Measurements from ENCODE around the gene DPP3.

The DPP3 gene

DNA sequence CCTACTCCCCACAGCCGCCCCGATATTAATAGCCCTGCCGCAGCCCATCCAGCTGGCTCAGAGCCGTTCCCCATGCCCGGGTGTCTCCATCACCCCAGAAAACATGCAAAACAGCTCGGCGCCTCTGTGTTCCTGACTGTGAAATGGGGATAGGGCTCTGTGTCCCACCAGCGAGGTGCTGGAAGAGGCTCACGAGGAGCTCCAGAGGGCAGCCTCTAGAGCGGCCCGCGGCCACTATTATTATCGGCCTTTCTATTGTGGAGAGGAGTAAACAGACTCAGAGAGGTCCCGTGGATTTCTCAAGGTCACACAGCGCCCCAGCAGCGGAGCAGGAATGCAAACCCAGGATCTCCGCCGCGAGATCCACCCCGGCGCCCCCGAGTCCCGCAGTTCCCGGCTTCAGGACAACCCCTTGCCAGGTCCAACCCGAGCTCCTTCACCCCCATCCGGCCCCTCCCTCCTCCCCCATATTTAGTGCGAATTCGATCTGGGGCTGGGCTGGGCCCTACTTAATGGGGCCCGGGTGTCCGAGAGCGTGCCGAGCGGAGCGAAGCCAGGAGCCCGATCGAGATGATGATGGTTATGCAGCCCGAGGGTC is 66.2 kb downstream of the DPP3 start, which contains the start of gene ACTN3 (continued):
- TF ChIP-seq, protein P1, sequence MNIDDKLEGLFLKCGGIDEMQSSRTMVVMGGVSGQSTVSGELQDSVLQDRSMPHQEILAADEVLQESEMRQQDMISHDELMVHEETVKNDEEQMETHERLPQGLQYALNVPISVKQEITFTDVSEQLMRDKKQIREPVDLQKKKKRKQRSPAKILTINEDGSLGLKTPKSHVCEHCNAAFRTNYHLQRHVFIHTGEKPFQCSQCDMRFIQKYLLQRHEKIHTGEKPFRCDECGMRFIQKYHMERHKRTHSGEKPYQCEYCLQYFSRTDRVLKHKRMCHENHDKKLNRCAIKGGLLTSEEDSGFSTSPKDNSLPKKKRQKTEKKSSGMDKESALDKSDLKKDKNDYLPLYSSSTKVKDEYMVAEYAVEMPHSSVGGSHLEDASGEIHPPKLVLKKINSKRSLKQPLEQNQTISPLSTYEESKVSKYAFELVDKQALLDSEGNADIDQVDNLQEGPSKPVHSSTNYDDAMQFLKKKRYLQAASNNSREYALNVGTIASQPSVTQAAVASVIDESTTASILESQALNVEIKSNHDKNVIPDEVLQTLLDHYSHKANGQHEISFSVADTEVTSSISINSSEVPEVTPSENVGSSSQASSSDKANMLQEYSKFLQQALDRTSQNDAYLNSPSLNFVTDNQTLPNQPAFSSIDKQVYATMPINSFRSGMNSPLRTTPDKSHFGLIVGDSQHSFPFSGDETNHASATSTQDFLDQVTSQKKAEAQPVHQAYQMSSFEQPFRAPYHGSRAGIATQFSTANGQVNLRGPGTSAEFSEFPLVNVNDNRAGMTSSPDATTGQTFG (tag by site-specific recombination; IDR thresholded peaks at IDR 0.05; ENCODE audit: borderline replicate concordance): no peak
- TF ChIP-seq ZNF121 (tag by site-specific recombination; IDR thresholded peaks at IDR 0.05) (no peak), ZNF768 (tag by site-specific recombination; IDR thresholded peaks at IDR 0.05) (peak; percentile 84), ZNF174 (tag by site-specific recombination; IDR thresholded peaks at IDR 0.05) (no peak), ZNF184 (tag by site-specific recombination; IDR thresholded peaks at IDR 0.05) (no peak), ZBTB8A (tag by site-specific recombination; IDR thresholded peaks at IDR 0.05) (no peak), BCL11B (tag by site-specific recombination; IDR thresholded peaks at IDR 0.05; ENCODE audit: low read depth) (no peak), ZNF146 (tag by site-specific recombination; IDR thresholded peaks at IDR 0.05) (no peak), SALL2 (tag by site-specific recombination; IDR thresholded peaks at IDR 0.05; ENCODE audit: borderline replicate concordance) (no peak), REPIN1 (tag by site-specific recombination; IDR thresholded peaks at IDR 0.05; ENCODE audit: low read depth) (no peak), ZNF10 (tag by site-specific recombination; IDR thresholded peaks at IDR 0.05) (no peak), ZSCAN16 (tag by site-specific recombination; IDR thresholded peaks at IDR 0.05) (no peak), ZNF155 (tag by site-specific recombination; IDR thresholded peaks at IDR 0.05) (no peak)
- TF ChIP-seq, protein P2, sequence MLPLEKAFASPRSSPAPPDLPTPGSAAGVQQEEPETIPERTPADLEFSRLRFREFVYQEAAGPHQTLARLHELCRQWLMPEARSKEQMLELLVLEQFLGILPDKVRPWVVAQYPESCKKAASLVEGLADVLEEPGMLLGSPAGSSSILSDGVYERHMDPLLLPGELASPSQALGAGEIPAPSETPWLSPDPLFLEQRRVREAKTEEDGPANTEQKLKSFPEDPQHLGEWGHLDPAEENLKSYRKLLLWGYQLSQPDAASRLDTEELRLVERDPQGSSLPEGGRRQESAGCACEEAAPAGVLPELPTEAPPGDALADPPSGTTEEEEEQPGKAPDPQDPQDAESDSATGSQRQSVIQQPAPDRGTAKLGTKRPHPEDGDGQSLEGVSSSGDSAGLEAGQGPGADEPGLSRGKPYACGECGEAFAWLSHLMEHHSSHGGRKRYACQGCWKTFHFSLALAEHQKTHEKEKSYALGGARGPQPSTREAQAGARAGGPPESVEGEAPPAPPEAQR (tag by site-specific recombination; IDR thresholded peaks at IDR 0.05): no peak
- TF ChIP-seq, protein P3, sequence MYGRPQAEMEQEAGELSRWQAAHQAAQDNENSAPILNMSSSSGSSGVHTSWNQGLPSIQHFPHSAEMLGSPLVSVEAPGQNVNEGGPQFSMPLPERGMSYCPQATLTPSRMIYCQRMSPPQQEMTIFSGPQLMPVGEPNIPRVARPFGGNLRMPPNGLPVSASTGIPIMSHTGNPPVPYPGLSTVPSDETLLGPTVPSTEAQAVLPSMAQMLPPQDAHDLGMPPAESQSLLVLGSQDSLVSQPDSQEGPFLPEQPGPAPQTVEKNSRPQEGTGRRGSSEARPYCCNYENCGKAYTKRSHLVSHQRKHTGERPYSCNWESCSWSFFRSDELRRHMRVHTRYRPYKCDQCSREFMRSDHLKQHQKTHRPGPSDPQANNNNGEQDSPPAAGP (tag by site-specific recombination; IDR thresholded peaks at IDR 0.05): no peak
- TF ChIP-seq, protein P4, sequence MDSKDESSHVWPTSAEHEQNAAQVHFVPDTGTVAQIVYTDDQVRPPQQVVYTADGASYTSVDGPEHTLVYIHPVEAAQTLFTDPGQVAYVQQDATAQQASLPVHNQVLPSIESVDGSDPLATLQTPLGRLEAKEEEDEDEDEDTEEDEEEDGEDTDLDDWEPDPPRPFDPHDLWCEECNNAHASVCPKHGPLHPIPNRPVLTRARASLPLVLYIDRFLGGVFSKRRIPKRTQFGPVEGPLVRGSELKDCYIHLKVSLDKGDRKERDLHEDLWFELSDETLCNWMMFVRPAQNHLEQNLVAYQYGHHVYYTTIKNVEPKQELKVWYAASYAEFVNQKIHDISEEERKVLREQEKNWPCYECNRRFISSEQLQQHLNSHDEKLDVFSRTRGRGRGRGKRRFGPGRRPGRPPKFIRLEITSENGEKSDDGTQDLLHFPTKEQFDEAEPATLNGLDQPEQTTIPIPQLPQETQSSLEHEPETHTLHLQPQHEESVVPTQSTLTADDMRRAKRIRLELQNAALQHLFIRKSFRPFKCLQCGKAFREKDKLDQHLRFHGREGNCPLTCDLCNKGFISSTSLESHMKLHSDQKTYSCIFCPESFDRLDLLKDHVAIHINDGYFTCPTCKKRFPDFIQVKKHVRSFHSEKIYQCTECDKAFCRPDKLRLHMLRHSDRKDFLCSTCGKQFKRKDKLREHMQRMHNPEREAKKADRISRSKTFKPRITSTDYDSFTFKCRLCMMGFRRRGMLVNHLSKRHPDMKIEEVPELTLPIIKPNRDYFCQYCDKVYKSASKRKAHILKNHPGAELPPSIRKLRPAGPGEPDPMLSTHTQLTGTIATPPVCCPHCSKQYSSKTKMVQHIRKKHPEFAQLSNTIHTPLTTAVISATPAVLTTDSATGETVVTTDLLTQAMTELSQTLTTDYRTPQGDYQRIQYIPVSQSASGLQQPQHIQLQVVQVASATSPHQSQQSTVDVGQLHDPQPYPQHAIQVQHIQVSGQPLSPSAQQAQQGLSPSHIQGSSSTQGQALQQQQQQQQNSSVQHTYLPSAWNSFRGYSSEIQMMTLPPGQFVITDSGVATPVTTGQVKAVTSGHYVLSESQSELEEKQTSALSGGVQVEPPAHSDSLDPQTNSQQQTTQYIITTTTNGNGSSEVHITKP (tag by site-specific recombination; IDR thresholded peaks at IDR 0.05): no peak
- TF ChIP-seq, protein P5, sequence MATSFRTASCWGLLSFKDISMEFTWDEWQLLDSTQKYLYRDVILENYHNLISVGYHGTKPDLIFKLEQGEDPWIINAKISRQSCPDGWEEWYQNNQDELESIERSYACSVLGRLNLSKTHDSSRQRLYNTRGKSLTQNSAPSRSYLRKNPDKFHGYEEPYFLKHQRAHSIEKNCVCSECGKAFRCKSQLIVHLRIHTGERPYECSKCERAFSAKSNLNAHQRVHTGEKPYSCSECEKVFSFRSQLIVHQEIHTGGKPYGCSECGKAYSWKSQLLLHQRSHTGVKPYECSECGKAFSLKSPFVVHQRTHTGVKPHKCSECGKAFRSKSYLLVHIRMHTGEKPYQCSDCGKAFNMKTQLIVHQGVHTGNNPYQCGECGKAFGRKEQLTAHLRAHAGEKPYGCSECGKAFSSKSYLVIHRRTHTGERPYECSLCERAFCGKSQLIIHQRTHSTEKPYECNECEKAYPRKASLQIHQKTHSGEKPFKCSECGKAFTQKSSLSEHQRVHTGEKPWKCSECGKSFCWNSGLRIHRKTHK (tag by site-specific recombination; IDR thresholded peaks at IDR 0.05): no peak
- TF ChIP-seq, protein P6, sequence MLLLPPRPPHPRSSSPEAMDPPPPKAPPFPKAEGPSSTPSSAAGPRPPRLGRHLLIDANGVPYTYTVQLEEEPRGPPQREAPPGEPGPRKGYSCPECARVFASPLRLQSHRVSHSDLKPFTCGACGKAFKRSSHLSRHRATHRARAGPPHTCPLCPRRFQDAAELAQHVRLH (tag by site-specific recombination; IDR thresholded peaks at IDR 0.05): 0 out of 2 replicates have a peak, but pooled peaks have one; percentile 9
- TF ChIP-seq, protein P7, sequence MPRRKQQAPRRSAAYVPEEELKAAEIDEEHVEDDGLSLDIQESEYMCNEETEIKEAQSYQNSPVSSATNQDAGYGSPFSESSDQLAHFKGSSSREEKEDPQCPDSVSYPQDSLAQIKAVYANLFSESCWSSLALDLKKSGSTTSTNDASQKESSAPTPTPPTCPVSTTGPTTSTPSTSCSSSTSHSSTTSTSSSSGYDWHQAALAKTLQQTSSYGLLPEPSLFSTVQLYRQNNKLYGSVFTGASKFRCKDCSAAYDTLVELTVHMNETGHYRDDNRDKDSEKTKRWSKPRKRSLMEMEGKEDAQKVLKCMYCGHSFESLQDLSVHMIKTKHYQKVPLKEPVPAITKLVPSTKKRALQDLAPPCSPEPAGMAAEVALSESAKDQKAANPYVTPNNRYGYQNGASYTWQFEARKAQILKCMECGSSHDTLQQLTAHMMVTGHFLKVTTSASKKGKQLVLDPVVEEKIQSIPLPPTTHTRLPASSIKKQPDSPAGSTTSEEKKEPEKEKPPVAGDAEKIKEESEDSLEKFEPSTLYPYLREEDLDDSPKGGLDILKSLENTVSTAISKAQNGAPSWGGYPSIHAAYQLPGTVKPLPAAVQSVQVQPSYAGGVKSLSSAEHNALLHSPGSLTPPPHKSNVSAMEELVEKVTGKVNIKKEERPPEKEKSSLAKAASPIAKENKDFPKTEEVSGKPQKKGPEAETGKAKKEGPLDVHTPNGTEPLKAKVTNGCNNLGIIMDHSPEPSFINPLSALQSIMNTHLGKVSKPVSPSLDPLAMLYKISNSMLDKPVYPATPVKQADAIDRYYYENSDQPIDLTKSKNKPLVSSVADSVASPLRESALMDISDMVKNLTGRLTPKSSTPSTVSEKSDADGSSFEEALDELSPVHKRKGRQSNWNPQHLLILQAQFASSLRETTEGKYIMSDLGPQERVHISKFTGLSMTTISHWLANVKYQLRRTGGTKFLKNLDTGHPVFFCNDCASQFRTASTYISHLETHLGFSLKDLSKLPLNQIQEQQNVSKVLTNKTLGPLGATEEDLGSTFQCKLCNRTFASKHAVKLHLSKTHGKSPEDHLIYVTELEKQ (tag by site-specific recombination; IDR thresholded peaks at IDR 0.05; ENCODE audit: borderline replicate concordance): no peak
